ENCODE measurements around the gene SRSF11.

Gene SRSF11

GRCh38 chr1:70211541-70211940 lies 9.6 kb upstream of the SRSF11 start:
- H3K36me3 ChIP-seq, result peaks cover 30% of the 10 kb centered on the region
- no peak overlapping the region for H3K4me3 ChIP-seq
- no peak for TF ChIP-seq Cebpa-rat (IDR thresholded peaks at IDR 0.05)
- H3K9ac ChIP-seq, result no peak overlapping the region
- H3K27me3 ChIP-seq, result no peaks in the 10 kb centered on the region
- H3K9me3 ChIP-seq, result no peaks in the 10 kb centered on the region
- no peak overlapping the region for H3K4me2 ChIP-seq
- no peak overlapping the region for H3K27ac ChIP-seq
- peaks cover 90% of the 10 kb centered on the region for H4K20me1 ChIP-seq
- peaks cover 20% of the 10 kb centered on the region for H3K4me1 ChIP-seq

GRCh38 chr1:70220015-70220414 lies 1.2 kb upstream of the SRSF11 start:
- Histone ChIP-seq H3K27me3 (no peaks in the 10 kb centered on the region), H3K4me3 (no peak overlapping the region), H3K4me2 (peak overlapping the region; percentile 74), H3K27ac (no peak overlapping the region), H3K9ac (no peak overlapping the region), H3K36me3 (peaks cover 47% of the 10 kb centered on the region), H3K9me3 (no peaks in the 10 kb centered on the region), H4K20me1 (peaks cover 57% of the 10 kb centered on the region), H3K4me1 (peaks cover 30% of the 10 kb centered on the region)
- TF ChIP-seq Cebpa-rat (IDR thresholded peaks at IDR 0.05), result no peak

GRCh38 chr1:70220517-70221237 lies 503 bp upstream of the SRSF11 start:
- peaks cover 30% of the 10 kb centered on the region for H3K4me1 ChIP-seq
- H3K36me3 ChIP-seq, result peaks cover 47% of the 10 kb centered on the region
- peak overlapping the region; percentile 98 for H3K27ac ChIP-seq

GRCh38 chr1:70222716-70223235 lies 1.6 kb downstream of the SRSF11 start:
- no peak for TF ChIP-seq Cebpa-rat (IDR thresholded peaks at IDR 0.05)
- Histone ChIP-seq H3K36me3 (peaks cover 40% of the 10 kb centered on the region), H4K20me1 (peaks cover 60% of the 10 kb centered on the region), H3K27me3 (no peaks in the 10 kb centered on the region), H3K4me3 (peak overlapping the region; percentile 82), H3K9ac (peak overlapping the region; percentile 9), H3K4me2 (peak overlapping the region; percentile 74), H3K4me1 (peaks cover 36% of the 10 kb centered on the region), H3K27ac (peak overlapping the region; percentile 98; the same call in 1 of the 2 replicates), H3K9me3 (no peaks in the 10 kb centered on the region)

More at GRCh38 chr1:70220517-70221237, 503 bp upstream of the SRSF11 start:
- Histone ChIP-seq H3K27me3 (no peaks in the 10 kb centered on the region), H3K9me3 (no peaks in the 10 kb centered on the region), H4K20me1 (peaks cover 57% of the 10 kb centered on the region), H3K9ac (peak overlapping the region; percentile 98), H3K4me3 (peak overlapping the region; percentile 82), H3K4me2 (peak overlapping the region; percentile 74)
- TF ChIP-seq Cebpa-rat (IDR thresholded peaks at IDR 0.05), result no peak

GRCh38 chr1:70224954-70225353 lies 3.8 kb downstream of the SRSF11 start:
- Histone ChIP-seq H3K36me3 (peaks cover 57% of the 10 kb centered on the region), H4K20me1 (peaks cover 82% of the 10 kb centered on the region), H3K4me1 (peaks cover 32% of the 10 kb centered on the region), H3K27me3 (no peaks in the 10 kb centered on the region), H3K27ac (no peak overlapping the region), H3K4me2 (no peak overlapping the region), H3K9me3 (no peaks in the 10 kb centered on the region), H3K9ac (no peak overlapping the region), H3K4me3 (no peak overlapping the region)
- no peak for TF ChIP-seq Cebpa-rat (IDR thresholded peaks at IDR 0.05)

- H3K4me1 ChIP-seq, result peaks cover 22% of the 10 kb centered on the region
- no peaks in the 10 kb centered on the region for H3K27me3 ChIP-seq
- H3K9ac ChIP-seq, result no peak overlapping the region
- H3K4me3 ChIP-seq, result no peak overlapping the region
- peaks cover 80% of the 10 kb centered on the region for H3K36me3 ChIP-seq
- H3K4me2 ChIP-seq, result no peak overlapping the region
- TF ChIP-seq Cebpa-rat (IDR thresholded peaks at IDR 0.05), result no peak
- no peaks in the 10 kb centered on the region for H3K9me3 ChIP-seq
- peaks cover 100% of the 10 kb centered on the region for H4K20me1 ChIP-seq
- no peak overlapping the region for H3K27ac ChIP-seq
These were observed 6.3 kb downstream of the SRSF11 start for GRCh38 chr1:70227439-70227838.

GRCh38 chr1:70228670-70229069 lies 7.5 kb downstream of the SRSF11 start:
- H3K9me3 ChIP-seq, result no peaks in the 10 kb centered on the region
- H3K4me3 ChIP-seq, result no peak overlapping the region
- peaks cover 11% of the 10 kb centered on the region for H3K4me1 ChIP-seq
- H3K4me2 ChIP-seq, result no peak overlapping the region
- TF ChIP-seq Cebpa-rat (IDR thresholded peaks at IDR 0.05), result no peak
- H3K9ac ChIP-seq, result no peak overlapping the region
- H3K27ac ChIP-seq, result no peak overlapping the region
- H3K27me3 ChIP-seq, result no peaks in the 10 kb centered on the region
- peaks cover 88% of the 10 kb centered on the region for H3K36me3 ChIP-seq
- H4K20me1 ChIP-seq, result peaks cover 100% of the 10 kb centered on the region

GRCh38 chr1:70231475-70231874 lies 10.3 kb downstream of the SRSF11 start:
- Histone ChIP-seq H3K4me1 (peaks cover 5% of the 10 kb centered on the region; the same call in 1 of the 2 replicates), H3K27ac (no peak overlapping the region), H3K36me3 (peaks cover 89% of the 10 kb centered on the region), H3K4me3 (no peak overlapping the region), H3K4me2 (no peak overlapping the region), H3K9me3 (no peaks in the 10 kb centered on the region), H3K27me3 (no peaks in the 10 kb centered on the region), H4K20me1 (peaks cover 98% of the 10 kb centered on the region), H3K9ac (no peak overlapping the region)
- no peak for TF ChIP-seq Cebpa-rat (IDR thresholded peaks at IDR 0.05)

GRCh38 chr1:70234733-70235132 lies 13.6 kb downstream of the SRSF11 start:
- peaks cover 95% of the 10 kb centered on the region for H3K36me3 ChIP-seq
- H4K20me1 ChIP-seq, result peaks cover 98% of the 10 kb centered on the region
- no peak overlapping the region for H3K27ac ChIP-seq
- no peaks in the 10 kb centered on the region for H3K4me1 ChIP-seq
- TF ChIP-seq Cebpa-rat (IDR thresholded peaks at IDR 0.05), result no peak
- H3K27me3 ChIP-seq, result no peaks in the 10 kb centered on the region
- no peaks in the 10 kb centered on the region for H3K9me3 ChIP-seq
- H3K4me2 ChIP-seq, result no peak overlapping the region
- no peak overlapping the region for H3K4me3 ChIP-seq
- H3K9ac ChIP-seq, result no peak overlapping the region

GRCh38 chr1:70239940-70240339 lies 18.8 kb downstream of the SRSF11 start:
- no peak overlapping the region for H3K9ac ChIP-seq
- no peaks in the 10 kb centered on the region for H3K27me3 ChIP-seq
- H3K27ac ChIP-seq, result no peak overlapping the region
- no peak overlapping the region for H3K4me2 ChIP-seq
- H3K4me3 ChIP-seq, result no peak overlapping the region
- H3K4me1 ChIP-seq, result no peaks in the 10 kb centered on the region
- peaks cover 98% of the 10 kb centered on the region for H3K36me3 ChIP-seq
- H4K20me1 ChIP-seq, result peaks cover 98% of the 10 kb centered on the region
- H3K9me3 ChIP-seq, result no peaks in the 10 kb centered on the region
- no peak for TF ChIP-seq Cebpa-rat (IDR thresholded peaks at IDR 0.05)
